HG03575 (cell line): ENCODE results near the gene RILPL2.
"Not testable (repeated sequence)": the region's sequence is repeated elsewhere in the genome, so short reads cannot be mapped to it uniquely, and the experiment has no call there.

Experiments used
- ATAC-seq: cut with Tn5 transposase; IDR thresholded peaks from one replicate; pipeline ENCODE4 v1.9.1; 2021; ENCODE audit not compliant: unreplicated experiment, insufficient number of reproducible peaks, low FRiP score; ENCODE audit errors: extremely low read depth

Gene RILPL2

DNA sequence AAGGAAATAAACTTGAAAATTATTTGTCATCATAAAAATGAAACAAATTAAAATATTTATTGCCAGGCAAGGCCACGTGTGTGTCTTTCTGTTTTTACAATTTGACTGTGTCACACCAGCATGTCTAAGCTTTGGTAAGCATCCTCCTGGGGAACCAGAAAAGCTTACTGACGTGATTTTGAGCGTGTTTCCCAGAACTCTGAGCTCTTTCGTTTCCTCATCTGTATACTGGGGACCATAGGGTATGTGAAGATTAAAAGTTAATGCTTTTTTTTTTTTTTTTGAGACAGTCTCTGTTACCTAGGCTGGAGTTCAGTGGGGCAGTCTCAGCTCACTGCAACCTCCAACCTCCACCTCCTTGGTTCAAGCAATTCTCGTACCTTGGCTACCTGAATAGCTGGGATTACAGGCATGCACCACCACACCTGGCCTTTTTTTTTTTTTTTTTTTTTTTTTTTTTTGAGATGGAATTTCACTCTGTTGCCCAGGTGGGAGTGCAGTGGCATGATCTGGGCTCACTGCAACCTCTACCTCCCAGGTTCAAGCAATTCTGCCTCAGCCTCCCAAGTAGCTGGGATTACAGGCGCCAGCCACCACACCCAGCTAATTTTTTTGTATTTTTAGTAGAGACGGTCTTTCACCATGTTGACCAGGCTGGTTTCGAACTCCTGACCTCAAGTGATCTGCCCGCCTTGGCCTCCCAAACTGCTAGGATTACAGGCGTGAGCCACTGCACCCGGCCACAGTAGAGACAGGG lies 27.0 kb downstream of the RILPL2 start:
- ATAC-seq: not testable (repeated sequence)

DNA sequence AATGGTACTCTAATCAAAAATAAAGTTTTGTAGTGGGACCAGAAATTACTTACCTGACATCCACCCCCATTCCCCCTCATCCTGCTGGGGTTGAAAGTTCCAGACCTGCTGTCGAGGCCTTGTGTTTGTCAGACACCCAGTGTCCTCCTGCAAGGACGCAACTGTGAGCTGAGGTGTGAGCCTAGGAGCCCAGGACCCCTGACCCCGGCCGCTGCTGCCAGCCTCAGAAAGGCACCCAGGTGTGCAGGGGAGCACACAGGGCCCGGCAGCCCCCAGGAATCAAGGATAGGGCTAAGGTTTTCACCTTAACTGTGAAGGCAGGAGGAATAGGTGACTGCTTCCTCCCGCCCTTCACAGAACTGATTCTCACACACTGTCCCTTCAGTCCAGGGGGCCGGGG lies 27.9 kb downstream of the RILPL2 start:
- not testable (repeated sequence) for ATAC-seq

DNA sequence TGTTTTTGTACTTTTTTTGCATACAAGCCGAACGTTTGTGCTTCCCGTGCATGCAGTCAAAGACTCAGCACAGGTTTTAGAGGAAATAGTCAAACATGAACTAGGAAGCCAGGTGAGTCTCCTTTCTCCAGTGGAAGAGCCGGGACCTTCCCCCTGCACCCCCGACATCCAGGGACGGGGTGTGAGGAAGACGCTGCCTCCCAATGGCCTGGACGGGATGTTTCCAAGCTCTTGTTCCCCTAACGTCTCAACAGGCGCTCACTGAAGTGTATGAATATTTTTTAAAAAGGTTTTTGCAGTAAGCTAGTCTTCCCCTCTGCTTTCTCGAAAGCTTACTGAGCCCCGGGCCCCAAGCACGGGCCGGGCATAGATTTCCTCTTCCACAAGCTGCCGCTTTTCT lies 28.6 kb downstream of the RILPL2 start:
- not testable (repeated sequence) for ATAC-seq

DNA sequence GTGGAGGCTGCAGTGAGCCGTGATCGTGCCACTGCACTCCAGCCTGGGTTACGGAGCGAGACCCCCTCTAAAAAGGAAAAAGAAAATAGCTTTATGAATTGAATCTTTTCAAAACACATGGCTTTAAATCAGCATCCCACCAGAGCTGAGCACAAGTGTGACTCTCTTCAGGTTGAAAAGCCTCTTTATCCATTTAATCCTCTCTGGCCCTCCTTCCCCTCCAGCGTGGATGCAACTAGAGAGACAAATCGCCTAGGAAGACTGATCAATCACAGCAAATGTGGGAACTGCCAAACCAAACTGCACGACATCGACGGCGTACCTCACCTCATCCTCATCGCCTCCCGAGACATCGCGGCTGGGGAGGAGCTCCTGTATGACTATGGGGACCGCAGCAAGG lies 29.2 kb downstream of the RILPL2 start:
- ATAC-seq: not testable (repeated sequence)

DNA sequence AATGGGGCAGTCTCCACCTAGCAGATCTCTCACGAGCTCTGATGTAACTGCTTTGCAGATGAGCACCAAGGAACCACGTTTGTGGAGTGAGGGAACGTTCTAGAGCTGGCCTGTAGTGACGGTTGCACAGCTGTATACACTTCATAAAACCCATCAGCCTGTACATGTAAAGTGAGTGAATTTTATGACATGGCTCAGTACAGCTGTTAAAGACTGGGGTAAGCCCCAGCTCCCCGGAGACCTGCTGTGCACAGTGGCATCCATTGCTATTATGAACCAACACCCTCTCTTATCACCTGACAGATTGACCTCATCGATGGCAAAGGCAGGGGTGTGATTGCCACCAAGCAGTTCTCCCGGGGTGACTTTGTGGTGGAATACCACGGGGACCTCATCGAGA lies 31.9 kb downstream of the RILPL2 start:
- no peak for ATAC-seq

DNA sequence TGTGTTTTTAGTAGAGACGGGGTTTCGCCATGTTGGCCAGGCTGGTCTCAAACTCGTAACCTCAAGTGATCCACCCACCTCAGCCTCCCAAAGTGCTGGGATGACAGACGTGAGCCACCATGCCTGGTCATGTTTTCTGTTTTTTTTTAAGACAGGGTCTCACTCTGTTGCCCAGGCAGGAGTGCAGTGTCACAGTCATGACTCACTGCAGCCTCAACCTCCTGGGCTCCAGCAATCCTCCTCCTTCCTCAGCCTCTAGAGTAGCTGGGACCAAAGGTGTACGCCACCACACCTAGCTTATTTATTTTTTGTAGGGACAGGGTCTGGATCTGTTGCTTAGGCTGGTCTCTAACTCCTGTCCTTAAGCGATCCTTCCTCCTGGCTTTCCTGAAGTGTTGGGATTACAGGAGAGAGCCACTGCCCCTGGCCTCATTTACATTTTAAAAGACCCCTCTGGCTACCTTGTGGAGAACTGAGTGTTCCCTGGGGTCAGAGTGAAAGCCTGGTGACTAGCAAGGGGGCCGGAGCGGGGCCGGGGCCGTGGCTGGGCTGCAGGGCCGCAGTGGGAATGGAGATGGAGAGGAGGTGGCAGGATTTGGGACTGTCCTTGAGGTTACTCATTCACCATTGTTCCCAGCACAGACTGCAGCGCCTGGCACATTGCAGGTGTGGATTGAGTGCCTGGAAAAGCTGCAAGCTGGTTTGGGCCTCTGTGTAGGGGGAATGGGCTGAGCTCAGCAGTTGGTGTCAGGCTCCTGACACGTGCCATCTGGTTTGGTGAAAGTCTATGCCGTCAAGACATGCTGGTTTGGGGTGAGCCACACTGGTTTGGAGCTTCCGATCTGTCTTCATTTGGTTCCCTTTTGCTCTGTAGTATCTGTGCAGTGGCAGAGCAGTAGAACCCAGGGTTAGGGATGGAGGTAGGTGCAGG lies 34.5 kb downstream of the RILPL2 start:
- ATAC-seq: no peak

DNA sequence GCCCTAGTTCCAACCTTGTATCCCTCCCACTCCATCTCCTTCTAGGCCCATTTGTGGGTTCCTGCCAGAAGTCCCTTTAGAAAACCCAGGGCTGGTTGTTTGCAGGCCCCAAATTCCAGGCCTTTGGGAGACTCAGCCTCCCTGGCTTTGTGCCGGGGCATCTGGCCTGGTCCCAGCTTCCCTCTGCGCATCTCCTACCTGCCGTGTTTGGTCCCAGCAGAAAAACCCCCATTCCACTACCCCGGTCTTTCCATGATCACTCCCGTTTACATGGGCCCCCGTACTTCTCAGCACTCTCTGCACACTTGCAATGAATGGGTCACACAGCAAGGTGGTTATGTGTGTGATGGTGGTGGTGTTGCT lies 37.2 kb downstream of the RILPL2 start:
- no peak for ATAC-seq

DNA sequence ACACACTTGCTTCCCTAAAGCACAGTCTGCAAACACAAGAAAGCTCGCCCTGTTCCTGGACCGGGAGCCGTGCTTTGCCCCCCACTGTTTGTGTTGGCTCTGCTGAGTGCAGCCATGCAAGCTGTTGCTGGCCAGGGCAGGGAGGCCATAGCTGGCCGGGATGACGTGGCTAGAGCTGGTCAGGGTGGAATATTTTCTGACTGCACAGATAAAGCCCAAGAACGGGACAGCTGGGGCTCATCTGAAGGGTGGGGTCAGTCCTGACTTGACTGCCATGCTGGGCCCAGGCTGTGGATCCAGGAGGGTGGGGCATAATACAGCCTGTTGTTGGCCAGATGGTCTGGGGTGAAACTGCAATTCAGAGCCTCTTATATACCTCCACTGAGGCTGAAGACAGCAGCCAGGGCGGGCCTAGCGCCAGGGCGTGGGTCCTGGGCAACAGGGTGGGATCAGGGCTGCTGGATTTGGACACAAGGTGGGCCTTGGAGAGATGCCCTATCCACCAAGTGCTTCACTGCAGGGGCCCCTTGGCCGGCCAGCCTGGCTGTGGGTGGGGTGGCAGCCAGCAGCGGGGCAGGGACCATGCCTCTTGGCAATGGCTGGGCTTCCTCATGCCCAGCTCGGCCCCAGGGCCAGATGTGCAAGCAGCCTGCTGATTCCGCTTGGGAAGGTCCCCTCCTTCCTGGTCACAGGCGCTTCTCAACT lies 37.8 kb downstream of the RILPL2 start:
- ATAC-seq: no peak

DNA sequence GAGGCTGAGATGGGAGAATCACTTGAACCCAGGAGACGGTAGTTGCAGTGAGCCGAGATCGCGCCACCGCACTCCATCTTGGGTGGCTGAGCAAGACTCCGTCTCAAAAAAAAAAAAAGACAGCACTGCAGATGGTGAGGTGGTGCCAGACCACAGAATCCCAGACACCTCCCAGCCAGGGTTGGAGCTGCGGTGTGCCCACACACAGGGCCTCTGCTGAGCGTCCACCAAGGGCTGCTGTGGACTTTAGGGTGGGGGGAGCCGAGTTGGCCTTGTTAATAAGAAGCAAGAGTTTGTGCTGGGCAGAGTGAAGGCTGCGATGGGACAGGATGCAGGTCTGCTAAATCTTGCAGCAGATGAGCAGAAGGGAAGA lies 38.3 kb downstream of the RILPL2 start:
- no peak for ATAC-seq

DNA sequence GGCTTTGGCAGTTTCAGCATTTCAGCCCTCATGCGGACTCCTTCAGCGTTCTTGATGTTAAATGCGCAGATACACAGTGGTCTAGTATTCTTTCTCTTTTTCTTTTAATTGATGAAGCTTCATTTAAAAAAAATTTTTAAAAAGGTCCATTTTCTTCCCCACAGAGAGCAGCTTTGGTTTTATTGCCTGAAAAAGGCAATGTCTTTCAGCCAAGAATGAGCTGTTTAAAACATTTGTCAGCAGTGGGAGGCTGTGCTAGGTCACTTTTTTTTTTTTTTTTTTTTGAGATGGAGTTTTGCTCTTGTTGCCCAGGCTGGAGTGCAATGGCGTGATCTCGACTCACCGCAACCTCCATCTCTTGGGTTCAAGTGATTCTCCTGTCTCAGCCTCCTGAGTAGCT lies 39.1 kb downstream of the RILPL2 start:
- no peak for ATAC-seq

DNA sequence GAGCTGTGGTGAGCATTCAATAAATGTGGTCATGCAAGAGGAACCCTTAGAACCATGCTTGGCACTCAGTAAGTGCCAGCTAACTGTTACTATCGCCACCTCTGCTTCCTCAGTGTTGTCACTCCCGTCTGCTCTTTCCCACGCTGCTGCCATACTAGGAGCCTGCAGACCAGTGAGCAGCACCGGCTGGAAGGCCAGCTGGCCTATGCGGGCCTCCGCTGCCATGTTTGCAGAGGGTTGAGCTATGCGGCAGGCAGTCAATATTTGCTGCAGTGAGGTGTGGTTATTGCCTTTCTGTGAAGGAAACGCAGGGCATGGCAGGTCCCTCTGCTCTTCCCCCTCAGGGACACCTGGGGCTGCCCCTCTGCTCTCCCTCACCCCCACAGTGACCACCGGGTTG lies 39.5 kb downstream of the RILPL2 start:
- no peak for ATAC-seq

DNA sequence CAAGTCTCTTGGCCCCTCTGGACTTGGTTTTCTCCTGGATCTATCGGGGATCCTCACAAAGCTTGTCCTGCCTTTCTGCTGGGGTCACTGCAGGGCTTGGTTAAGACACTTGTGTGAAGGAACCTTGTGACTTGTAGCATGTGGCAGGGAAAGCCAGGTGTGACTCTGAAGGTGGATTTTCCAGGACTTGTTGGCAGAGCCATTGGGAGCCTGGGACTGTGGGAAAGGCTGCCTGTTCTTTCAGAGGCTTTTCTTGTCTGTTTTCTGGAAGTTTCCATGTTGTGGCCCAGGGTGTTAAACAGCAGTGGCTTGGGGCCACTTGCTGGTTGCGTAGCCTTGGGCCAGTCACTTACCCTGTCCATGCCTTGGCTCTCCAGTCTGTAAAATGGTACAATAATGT lies 39.9 kb downstream of the RILPL2 start:
- no peak for ATAC-seq

DNA sequence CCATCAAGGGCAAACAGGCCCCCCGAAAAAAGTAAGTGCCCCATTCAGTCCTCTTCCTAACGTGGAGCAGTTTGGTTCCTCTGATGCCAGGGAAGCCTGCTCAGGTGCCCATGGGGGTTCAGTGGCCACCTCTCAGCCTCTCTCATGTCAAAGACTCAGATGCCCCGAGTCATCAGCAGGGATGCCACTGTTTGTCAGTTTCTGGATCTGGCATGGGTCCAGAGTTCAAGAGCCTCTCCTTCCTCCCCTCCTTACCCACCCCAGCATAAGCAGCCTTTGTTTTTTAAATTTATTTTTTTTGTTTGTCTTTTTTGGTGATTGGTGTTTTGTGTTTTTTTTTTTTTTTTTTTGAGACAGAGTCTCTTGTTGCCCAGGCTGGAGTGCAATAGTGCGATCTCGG lies 41.2 kb downstream of the RILPL2 start:
- ATAC-seq: no peak

DNA sequence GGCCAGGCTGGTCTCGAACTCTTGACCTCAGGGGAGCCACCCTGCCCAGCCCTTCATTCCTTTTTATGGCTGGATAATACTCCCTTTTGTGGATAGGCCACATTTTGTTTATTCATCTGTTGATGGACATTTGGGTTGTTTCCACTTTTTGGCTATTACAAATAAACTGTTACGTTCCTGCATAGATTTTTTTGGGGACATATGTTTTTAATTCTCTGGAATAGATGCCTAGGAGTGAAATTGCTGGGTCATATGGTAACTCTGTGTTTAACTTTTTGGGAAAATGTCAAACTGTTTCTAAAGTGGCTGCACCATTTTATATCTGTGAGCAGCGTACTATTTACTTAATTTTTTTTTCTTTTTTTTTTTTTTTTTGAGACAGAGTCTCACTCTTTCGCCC lies 42.7 kb downstream of the RILPL2 start:
- ATAC-seq: no peak

DNA sequence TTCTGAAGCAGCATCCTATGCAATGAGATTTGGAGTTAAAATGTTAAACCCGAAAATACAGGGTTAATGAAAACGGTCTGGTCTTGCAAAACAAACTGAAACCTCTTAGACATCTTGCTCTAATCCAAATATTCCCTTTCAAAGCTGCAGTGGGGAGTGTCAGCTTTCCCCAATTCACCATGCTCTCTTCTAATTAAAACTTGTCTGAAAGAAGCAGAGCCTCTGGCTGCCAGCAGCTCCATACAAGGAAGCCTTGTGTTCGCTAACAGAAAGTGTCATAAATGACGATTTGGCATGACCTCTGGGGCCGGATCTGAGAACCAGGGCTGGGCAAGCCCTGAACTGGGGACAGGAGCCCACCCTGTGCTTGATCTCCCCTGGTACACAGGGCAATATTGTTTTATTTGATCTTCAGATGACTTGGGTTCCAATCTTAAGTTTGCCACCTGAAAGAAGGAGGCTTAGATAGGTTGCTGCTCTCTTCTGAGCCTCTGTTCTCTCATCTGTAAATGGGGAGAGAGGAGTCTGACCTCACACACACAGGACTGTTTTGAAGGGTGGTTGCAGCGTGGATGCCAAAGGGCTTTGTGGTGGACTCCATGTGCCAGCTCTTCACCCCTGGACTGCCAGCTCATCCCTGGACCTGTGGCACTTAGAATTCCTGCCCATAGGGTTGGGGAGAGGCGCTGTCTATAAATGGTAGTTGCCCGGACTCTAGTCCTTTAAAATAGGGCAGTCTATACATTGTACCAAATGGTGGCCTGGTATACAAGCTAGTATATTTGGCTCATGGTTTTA lies 44.7 kb downstream of the RILPL2 start:
- ATAC-seq: no peak

DNA sequence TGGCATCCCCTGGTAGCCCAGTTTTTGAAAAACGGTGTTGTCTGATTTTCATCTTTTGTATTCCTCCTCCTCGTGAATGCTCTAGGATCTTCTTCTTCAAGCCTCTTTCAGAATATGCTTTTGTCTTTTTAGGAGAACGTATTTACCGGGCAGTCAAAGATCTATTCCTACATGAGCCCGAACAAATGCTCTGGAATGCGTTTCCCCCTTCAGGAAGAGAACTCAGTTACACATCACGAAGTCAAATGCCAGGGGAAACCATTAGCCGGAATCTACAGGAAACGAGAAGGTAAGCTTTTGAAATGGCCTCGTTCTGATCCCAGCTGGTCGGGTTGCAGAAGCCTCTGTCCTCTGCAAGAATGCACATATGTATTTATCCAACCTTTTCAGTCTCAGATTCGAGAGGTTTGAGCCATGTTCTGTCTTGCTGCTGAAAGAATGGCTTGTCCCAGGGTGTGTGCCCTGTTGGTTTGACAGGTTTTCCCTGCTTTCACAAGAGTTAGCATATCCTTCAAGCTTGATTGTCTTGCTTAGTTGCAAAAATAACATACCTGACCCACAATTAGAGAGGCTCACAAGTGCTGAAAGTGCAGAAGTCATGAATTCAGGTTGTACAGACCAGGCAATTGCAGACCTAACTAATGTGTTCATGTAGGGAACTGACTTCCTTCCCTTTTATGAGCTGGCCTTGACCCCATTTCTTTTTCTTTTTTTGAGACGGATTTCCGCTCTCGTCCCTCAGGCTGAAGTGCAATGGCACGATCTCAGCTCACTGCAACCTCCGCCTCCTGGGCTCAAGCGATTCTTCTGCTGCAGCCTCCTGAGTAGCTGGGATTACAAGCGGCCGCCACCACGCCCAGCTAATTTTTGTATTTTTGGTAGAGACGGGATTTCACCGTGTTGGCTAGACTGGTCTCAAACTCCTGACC lies 45.7 kb downstream of the RILPL2 start:
- ATAC-seq: no peak

DNA sequence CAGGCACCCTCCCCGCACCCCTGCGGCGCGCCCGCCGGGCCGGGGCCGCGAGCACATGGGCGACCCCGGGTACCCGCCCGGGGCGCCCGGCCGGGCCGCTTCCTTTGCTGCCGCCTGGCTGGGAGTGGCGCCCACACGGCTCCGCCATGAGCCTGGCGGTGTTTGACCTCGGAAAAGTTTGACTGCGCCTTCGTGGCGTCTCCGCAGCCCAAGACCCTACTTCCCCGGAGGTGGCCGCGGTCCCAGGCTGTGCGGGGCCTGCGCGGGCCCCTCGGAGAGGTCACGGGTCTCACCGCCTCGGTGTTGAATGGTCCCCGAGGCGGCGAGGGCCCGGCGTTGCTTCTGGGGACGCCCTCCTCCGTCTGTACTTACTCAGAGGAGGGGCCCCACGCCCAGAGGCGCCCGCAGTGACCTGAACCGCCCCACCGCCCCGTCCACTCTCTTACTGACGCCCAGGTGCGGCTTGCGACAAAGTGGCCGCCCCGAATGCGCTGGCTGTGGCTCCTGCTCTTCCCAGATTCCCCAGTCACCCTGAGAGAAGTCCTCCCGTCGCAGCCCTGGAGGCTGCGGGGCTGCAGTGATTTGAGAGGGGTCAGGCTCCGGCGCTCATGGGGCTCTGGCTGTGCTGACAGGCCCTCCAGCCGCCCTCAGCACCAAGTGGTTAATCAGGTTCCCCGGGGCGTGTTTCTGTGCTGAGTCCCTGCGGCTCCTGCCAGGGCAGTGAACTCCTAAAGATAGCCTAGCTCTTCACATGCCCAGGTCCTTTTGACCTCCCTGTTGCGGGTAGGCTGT lies 46.7 kb downstream of the RILPL2 start:
- no peak for ATAC-seq
